HG02610 (cell line): Measurements from ENCODE around the gene PAM.
"Not testable (repeated sequence)": the region's sequence is repeated elsewhere in the genome, so short reads cannot be mapped to it uniquely, and the experiment has no call there.

Experiments used
- ATAC-seq: cut with Tn5 transposase; IDR thresholded peaks from one replicate; pipeline ENCODE4 v1.9.1; 2021; ENCODE audit warnings: mild to moderate bottlenecking, moderate library complexity; ENCODE audit not compliant: unreplicated experiment

The PAM gene

GRCh38 chr5:102750151-102750834 lies 4.8 kb upstream of the PAM start:
- ATAC-seq = no peak

- ATAC-seq = not testable (repeated sequence)
These were observed 3.2 kb upstream of the PAM start for GRCh38 chr5:102751903-102752376.

- ATAC-seq = peak; percentile 0
These were observed 977 bp upstream of the PAM start for GRCh38 chr5:102753889-102754766.

- peak; percentile 75 for ATAC-seq
These were observed 724 bp downstream of the PAM start for GRCh38 chr5:102755686-102756371.

DNA sequence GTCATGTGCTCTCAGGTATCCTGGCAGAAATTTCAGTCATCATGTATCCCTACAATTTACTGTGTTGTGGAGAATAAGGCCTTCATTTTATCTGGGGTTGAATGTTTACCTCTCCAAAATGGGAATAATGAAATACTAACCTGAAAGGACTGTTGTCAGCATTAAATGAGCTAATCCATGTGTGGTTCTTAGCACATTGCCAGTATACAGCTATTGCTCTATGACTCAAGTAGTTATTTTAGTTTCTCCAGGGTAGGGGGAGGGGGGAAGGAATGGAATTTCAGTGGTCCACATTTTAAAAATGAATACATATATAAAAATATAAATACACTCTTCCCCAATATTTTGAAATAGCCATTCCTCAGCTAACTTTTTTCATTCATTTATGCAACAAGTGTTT lies 3.5 kb downstream of the PAM start:
- no peak for ATAC-seq

- ATAC-seq = no peak
These were observed 4.2 kb downstream of the PAM start for GRCh38 chr5:102759289-102759688.

DNA sequence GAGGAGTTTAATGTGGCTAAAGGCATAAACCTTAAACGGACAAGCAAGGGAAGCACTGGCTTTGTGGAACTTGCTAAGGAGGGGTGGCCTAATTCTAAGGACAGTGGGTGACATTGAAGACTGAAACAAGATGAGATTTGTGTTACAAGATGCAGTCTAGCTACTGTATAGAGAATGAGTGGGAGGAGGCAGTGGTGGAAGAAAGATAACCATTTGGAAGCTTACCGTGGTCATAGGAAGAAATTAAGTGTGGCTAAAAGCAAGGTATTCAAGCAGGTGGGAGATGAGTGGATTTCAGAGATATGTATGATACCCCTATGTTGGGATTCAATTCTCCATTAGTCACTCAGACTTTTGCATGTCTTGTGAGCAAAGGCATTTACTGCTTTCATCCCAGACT lies 4.6 kb downstream of the PAM start:
- no peak for ATAC-seq

- no peak for ATAC-seq
These were observed 5.7 kb downstream of the PAM start for GRCh38 chr5:102760815-102761214.

DNA sequence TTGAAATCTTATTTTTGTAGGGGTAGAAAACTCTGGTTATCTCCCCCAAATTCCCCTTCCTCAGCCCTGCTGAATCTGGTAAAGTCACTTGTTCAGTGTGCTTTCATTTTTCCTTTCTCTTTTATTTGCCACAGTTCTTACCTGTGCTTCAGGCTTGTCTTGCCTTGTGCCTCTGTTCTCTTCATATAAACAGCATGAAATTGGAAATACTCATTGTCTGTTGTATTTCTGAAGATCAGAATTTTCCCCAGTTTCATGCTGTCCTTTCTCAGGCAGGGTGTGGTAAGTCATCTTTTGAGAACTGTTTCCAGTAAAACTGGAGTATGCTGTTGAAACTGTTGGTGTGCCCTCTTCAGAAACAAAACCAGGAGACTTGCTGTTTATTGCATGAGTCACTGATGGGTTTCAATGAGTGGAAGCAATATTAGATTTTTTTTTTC lies 7.0 kb downstream of the PAM start:
- ATAC-seq = peak; percentile 79

DNA sequence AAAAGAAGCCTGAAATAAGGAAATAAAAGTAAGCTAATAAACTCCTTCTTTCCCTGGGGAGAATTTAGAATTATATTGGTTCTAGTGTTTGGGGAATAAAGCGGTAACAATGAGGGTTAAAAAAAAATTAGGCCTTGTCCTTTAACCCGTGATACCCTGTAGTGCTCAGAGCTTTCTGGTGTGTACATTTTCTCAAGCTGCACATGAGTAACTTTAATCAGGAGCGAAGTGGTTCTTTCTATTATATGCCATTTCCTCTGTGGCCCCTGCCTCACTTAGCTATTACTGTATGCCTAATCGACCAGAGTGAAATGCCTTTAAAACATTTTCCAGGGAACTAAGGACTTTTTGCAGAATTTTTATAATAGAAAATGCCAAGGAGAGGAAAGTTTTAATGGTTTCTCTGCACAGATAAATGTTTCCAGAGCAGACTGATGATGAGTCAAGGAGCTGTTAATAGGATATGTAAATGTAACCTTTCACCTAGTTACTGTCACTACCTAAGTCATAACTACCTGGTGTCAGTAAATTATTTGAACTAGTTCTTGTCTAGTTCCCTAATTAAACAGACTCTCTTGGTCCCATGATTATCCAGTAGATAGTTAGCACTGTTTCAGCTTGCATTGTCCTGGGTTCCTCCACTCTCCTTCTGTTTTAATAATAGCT lies 7.6 kb downstream of the PAM start:
- no peak for ATAC-seq

DNA sequence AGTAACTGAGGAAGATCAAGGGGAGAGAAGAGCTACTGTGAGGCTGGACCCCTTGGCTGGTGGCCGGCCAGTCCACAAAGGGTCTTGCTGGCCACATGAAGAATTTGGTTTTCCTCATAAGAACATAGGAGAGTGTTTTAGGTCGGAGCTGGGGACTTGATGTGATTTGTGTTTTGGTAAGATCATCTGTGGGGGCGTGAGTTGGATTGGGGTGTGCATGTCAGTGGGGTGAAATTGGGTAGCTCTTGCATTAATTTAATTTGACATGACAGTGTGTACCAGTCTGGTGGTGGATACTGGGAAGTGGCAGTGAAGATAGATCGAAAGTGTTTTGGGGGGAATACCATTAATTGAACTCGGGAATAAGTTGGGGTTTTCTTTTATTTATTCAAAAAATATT lies 8.6 kb downstream of the PAM start:
- ATAC-seq = no peak

GRCh38 chr5:102764381-102765004 lies 9.4 kb downstream of the PAM start:
- ATAC-seq = no peak

DNA sequence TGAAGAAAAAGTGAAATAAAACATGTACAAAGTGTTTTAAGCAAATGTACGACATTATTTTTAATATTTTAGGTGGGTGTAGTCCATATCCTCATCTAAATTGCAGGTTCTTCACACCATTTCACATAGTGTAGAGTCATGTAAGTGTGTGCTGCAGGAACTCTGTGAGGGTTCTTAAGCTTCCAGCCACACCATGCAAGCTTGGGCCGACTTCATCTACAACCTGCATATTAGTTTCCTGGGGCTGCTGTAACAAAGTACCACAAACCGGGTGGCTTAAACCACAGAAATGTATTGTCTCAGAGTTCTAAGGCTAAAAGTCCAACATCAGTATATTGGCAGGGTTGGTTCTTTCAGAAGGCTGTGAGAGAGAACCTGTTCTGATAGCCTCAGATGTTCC lies 10.2 kb downstream of the PAM start:
- ATAC-seq = no peak

DNA sequence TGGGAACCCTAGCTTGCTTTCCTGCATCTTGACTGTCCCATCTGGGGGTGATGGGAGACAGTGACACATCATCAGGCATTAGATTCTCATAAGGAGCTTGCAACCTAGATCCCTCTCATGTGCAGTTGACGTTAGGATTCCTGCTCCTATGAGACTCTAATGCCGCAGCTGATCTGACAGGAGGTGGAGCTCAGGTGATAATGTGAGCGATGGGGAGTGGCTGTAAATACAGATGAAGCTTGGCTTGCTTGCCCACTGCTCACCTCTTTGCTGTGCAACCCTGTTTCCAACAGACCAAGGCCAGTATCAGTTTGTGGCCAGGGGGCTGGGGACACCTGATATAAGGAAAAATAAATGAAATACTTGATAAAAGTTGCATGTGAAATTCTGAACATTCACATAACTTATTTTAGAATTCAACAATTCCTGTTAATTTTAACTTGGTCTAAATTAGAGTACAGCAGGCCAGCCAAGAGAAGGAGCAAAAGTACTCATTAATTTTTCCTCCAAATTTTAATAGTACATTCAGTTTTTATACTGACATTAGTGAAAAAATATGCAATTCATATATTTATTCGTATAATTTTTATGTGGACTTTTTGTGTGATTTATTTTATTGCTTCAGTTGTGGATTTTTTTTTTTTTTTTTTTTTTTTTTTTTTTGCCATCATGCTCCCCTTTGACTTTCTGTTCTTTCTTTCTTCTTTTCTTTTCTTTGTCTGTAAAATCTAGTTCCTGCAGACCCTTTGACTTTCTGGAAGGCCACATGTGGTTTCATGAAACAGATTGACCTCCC lies 11.4 kb downstream of the PAM start:
- no peak for ATAC-seq

DNA sequence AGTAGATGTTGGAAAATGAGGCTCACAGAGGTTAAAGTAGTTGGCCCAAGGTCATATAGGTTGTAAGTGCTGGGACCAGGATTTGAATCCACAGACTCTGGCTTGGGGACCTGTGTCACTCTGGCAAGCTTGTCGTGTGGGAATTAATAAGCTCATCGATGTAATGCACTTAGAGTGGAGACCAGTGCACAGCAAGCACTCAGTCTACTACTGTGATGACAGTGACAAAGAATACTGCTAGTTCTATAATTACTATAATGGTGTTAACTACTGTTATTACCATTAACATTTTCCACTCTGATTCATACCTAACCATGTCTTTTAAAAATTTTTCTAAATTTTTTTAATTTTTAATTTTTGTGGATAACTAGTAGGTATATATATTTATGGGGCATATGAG lies 12.8 kb downstream of the PAM start:
- peak; percentile 77 for ATAC-seq

DNA sequence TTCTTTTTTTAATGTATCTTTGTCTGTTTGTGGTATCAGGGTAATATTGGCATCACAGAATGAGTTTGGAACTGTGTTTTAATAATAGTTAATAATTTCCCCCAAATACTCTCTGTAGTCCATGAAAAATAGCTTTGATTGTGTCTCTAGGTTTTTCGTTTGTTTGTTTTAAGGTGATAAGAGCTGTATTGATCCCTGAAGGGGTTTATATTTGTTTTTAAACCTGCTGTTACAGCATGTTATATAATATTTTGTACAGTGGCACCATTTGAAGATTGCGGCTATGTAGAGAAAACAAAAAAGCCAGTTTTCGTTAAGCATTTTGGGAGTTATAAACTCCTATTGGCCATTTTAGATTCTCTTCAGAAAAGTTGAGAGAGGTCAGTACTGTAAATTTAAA lies 15.7 kb downstream of the PAM start:
- ATAC-seq = no peak

GRCh38 chr5:102771435-102771834 lies 16.3 kb downstream of the PAM start:
- ATAC-seq = no peak

DNA sequence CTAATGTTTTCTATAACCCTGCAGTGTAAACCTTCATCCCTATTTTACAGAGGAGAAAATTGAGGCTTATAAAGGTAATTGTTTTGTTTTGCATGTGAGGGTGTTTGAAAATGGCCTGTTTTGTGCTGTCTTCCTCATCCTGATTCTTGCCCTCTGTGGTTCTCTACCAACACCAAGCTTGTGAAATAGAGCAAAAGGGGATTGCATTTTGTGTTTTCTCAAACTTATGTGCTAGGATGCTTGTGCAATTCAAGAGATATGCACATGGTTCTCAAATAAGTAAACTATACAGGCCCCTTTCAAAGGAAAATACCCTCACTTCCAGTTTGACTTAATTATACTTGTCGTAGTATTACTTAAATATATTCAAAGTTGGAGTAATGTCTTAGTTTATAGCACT lies 17.2 kb downstream of the PAM start:
- ATAC-seq = no peak

GRCh38 chr5:102773133-102773532 lies 18.0 kb downstream of the PAM start:
- no peak for ATAC-seq

GRCh38 chr5:102775756-102776155 lies 20.7 kb downstream of the PAM start:
- not testable (repeated sequence) for ATAC-seq
